H1 (cell line): Measurements from ENCODE around the gene CNR2. TPM values are rescaled to one million over a fixed set of nuclear protein-coding genes. Genes with fewer than 3 reads are reported as not detected.

Source experiments
- CTCF ChIA-PET: fragments of 300-600 bp; sonication (Branson Sonifier 250); formaldehyde crosslinking; loops from one replicate; lab custom pipeline; 2021; ENCODE audit not compliant: partially characterized antibody; lab: Charles Lee
- POLR2A ChIA-PET: fragments of 300-600 bp; sonication (Branson Sonifier 250); formaldehyde crosslinking; loops from one replicate; lab custom pipeline; 2021; ENCODE audit warnings: inconsistent platforms; ENCODE audit not compliant: partially characterized antibody; lab: Charles Lee
- DNase-seq, 2 experiments: peaks; one replicate each; pipeline versions ENCODE4 v3.0.0 to v3.0.0-alpha.2; 2010 to 2022; ENCODE audit warnings: low spot score in 2 of 2, low read depth in 1 of 2, mixed read lengths in 1 of 2
- FAIRE-seq: peaks from 2 replicates; lab custom pipeline; 2011; peaks lifted over from hg19 to GRCh38; lab: Jason Lieb, UNC
- H2AFZ ChIP-seq: 2 replicates; pipeline ENCODE4 v1.8.1; 2012; ENCODE audit warnings: low read length, inconsistent platforms
- H2AK5ac ChIP-seq: 2 replicates; pipeline ENCODE4 v1.6.1; 2013; ENCODE audit warnings: low read depth, low read length
- H2BK120ac ChIP-seq: replicated peaks from 2 replicates; pipeline ENCODE3; 2013; ENCODE audit warnings: low read depth, low read length, inconsistent platforms
- H2BK12ac ChIP-seq: 2 replicates; pipeline ENCODE4 v1.6.1; 2013; ENCODE audit warnings: low read depth, low read length
- H2BK15ac ChIP-seq: 2 replicates; pipeline ENCODE4 v1.6.1; 2013; ENCODE audit warnings: low read length
- H2BK20ac ChIP-seq: 2 replicates; pipeline ENCODE4 v1.6.1; 2013; ENCODE audit warnings: low read length
- H2BK5ac ChIP-seq: 2 replicates; pipeline ENCODE4 v1.6.1; 2013; ENCODE audit warnings: low read depth, low read length
- H3K14ac ChIP-seq: 2 replicates; pipeline ENCODE4 v1.6.1; 2013; ENCODE audit warnings: inconsistent platforms; ENCODE audit not compliant: insufficient read length
- H3K18ac ChIP-seq: 2 replicates; pipeline ENCODE4 v1.6.1; 2013; ENCODE audit warnings: low read length; ENCODE audit errors: extremely low read depth
- H3K23ac ChIP-seq: 2 replicates; pipeline ENCODE4 v1.6.1; 2013; ENCODE audit warnings: inconsistent platforms; ENCODE audit not compliant: insufficient read length
- H3K23me2 ChIP-seq: 2 replicates; pipeline ENCODE4 v1.6.1; 2013; ENCODE audit warnings: low read depth, low read length
- H3K27ac ChIP-seq: 2 replicates; pipeline ENCODE4 v1.6.1; 2011; ENCODE audit warnings: low read depth, low read length, inconsistent platforms
- H3K27me3 ChIP-seq, 4 experiments: replicated peaks in 1 of 4; 1 replicate in 1 of 4; 2 replicates in 3 of 4; pipeline versions ENCODE4 v1.6.1 to v1.8.1; 2011 to 2013; ENCODE audit warnings: low read length in 3 of 4, mild to moderate bottlenecking in 3 of 4, inconsistent platforms in 2 of 4, mixed read lengths in 2 of 4, moderate library complexity in 1 of 4; ENCODE audit not compliant: control insufficient read depth in 3 of 4, insufficient read depth in 3 of 4; ENCODE audit errors: extremely low read depth in 1 of 4
- H3K36me3 ChIP-seq, 4 experiments: 2 replicates each; pipeline versions ENCODE4 v1.6.1 to v1.8.1; 2011 to 2013; ENCODE audit warnings: mild to moderate bottlenecking in 4 of 4, low read length in 3 of 4, moderate library complexity in 2 of 4, control low read depth in 1 of 4, inconsistent platforms in 1 of 4; ENCODE audit not compliant: insufficient read depth in 4 of 4, control insufficient read depth in 2 of 4
- H3K4ac ChIP-seq: replicated peaks from 2 replicates; pipeline ENCODE3; 2013; ENCODE audit warnings: low read length, low read depth, mixed read lengths, inconsistent platforms; ENCODE audit not compliant: insufficient read length
- H3K4me1 ChIP-seq, 4 experiments: replicated peaks in 1 of 4; 1 replicate in 1 of 4; 2 replicates in 3 of 4; pipeline versions ENCODE4 v1.6.1 to v1.8.1; 2011 to 2013; ENCODE audit warnings: low read length in 3 of 4, inconsistent platforms in 2 of 4, mixed read lengths in 1 of 4; ENCODE audit not compliant: insufficient read depth in 4 of 4, control insufficient read depth in 3 of 4
- H3K4me2 ChIP-seq, 2 experiments: 2 replicates each; pipeline versions ENCODE4 v1.6.1 to v1.8.1; 2011 to 2013; ENCODE audit warnings: low read depth in 2 of 2, low read length in 2 of 2, control low read depth in 1 of 2, inconsistent platforms in 1 of 2, mild to moderate bottlenecking in 1 of 2; ENCODE audit not compliant: insufficient read depth in 1 of 2
- H3K4me3 ChIP-seq, 4 experiments: fragments of 200-600, 300-600 bp in 1 of 4; sonication (generic), shearing (Covaris generic), sonication (Bioruptor Twin) in 1 of 4; 2 replicates each; pipeline versions ENCODE4 v1.5.1 to v1.8.1; 2011 to 2016; ENCODE audit warnings: low read length in 4 of 4, low read depth in 3 of 4, control low read depth in 2 of 4, inconsistent platforms in 2 of 4, mild to moderate bottlenecking in 2 of 4, mixed read lengths in 1 of 4, moderate library complexity in 1 of 4; ENCODE audit not compliant: insufficient read depth in 2 of 4; ENCODE audit errors: extremely low read depth in 1 of 4
- H3K56ac ChIP-seq: replicated peaks from 2 replicates; pipeline ENCODE3; 2013; ENCODE audit warnings: low read depth, mild to moderate bottlenecking, mixed read lengths, low read length, inconsistent platforms; ENCODE audit not compliant: insufficient read length
- H3K79me1 ChIP-seq: 2 replicates; pipeline ENCODE4 v1.6.1; 2013; ENCODE audit warnings: low read depth, low read length, control low read depth
- H3K79me2 ChIP-seq, 2 experiments: 2 replicates each; pipeline versions ENCODE4 v1.6.1 to v1.8.1; 2012 to 2013; ENCODE audit warnings: low read length in 2 of 2, mild to moderate bottlenecking in 2 of 2, inconsistent platforms in 1 of 2; ENCODE audit not compliant: insufficient read depth in 2 of 2, control insufficient read depth in 1 of 2
- H3K9ac ChIP-seq, 4 experiments: replicated peaks in 1 of 4; 1 replicate in 1 of 4; 2 replicates in 3 of 4; pipeline versions ENCODE4 v1.6.1 to v1.8.1; 2011 to 2013; ENCODE audit warnings: low read depth in 3 of 4, low read length in 3 of 4, control low read depth in 2 of 4, mild to moderate bottlenecking in 2 of 4, moderate library complexity in 2 of 4, inconsistent platforms in 1 of 4; ENCODE audit errors: extremely low read depth in 1 of 4
- H3K9me3 ChIP-seq, 2 experiments: 2 replicates each; pipeline versions ENCODE4 v1.6.1 to v1.8.1; 2012 to 2013; ENCODE audit warnings: mild to moderate bottlenecking in 2 of 2, moderate library complexity in 2 of 2, control low read depth in 1 of 2, inconsistent platforms in 1 of 2, low read depth in 1 of 2, low read length in 1 of 2, mixed read lengths in 1 of 2; ENCODE audit not compliant: insufficient read depth in 2 of 2
- H4K20me1 ChIP-seq, 2 experiments: replicated peaks in 1 of 2; 2 replicates each; pipeline versions ENCODE3 to v1.8.1; 2011 to 2013; ENCODE audit warnings: inconsistent platforms in 2 of 2, low read length in 2 of 2, mild to moderate bottlenecking in 1 of 2; ENCODE audit not compliant: insufficient read depth in 2 of 2, control insufficient read depth in 1 of 2
- H4K5ac ChIP-seq: 2 replicates; pipeline ENCODE4 v1.6.1; 2013; ENCODE audit warnings: low read length, low read depth, mixed read lengths, inconsistent platforms; ENCODE audit not compliant: insufficient read length
- H4K8ac ChIP-seq: 2 replicates; pipeline ENCODE4 v1.8.0; 2013; ENCODE audit warnings: mild to moderate bottlenecking, moderate library complexity, low read length, inconsistent platforms; ENCODE audit not compliant: insufficient read depth; ENCODE audit errors: extremely low read depth
- H4K91ac ChIP-seq: replicated peaks from 2 replicates; pipeline ENCODE3; 2013; ENCODE audit warnings: low read length, mixed read lengths, inconsistent platforms; ENCODE audit not compliant: insufficient read length
- BCL11A ChIP-seq, 2 experiments: IDR thresholded peaks; one replicate each; pipeline ENCODE4 v1.6.1; 2011; ENCODE audit warnings: low read depth in 2 of 2, low read length in 2 of 2, mild to moderate bottlenecking in 2 of 2
- CTCF ChIP-seq, 3 experiments: IDR thresholded peaks; 1 replicate in 2 of 3; 2 replicates in 1 of 3; pipeline versions ENCODE4 v1.5.1 to v1.6.1; 2011; ENCODE audit warnings: low read length in 3 of 3, mild to moderate bottlenecking in 3 of 3, inconsistent platforms in 2 of 3, low read depth in 1 of 3, moderate library complexity in 1 of 3; ENCODE audit not compliant: insufficient read depth in 1 of 3; ENCODE audit errors: control extremely low read depth in 1 of 3
- FOSL1 ChIP-seq: IDR thresholded peaks from 2 replicates; pipeline ENCODE4 v1.6.1; 2011; ENCODE audit warnings: mild to moderate bottlenecking, low read depth, low read length, moderate library complexity; ENCODE audit not compliant: insufficient read depth
- KDM1A ChIP-seq: fragments of 200-600, 300-600 bp; sonication (generic); IDR thresholded peaks from 2 replicates; pipeline ENCODE4 v1.7.1; 2016; ENCODE audit warnings: mild to moderate bottlenecking, low read length, borderline replicate concordance
- KDM5A ChIP-seq: fragments of 200-600 bp; IDR thresholded peaks from 2 replicates; pipeline ENCODE4 v1.7.1; 2012; ENCODE audit warnings: mild to moderate bottlenecking, low read length, inconsistent platforms, mixed read lengths
- MAFK ChIP-seq: IDR thresholded peaks from 2 replicates; pipeline ENCODE4 v1.6.1; 2012; ENCODE audit warnings: low read depth, mild to moderate bottlenecking, improper control_type of control experiment, low read length
- RAD21 ChIP-seq, 2 experiments: IDR thresholded peaks in 1 of 2; conservative IDR thresholded peaks in 1 of 2; 2 replicates each; pipeline ENCODE4 v1.6.1; 2011; ENCODE audit warnings: low read depth in 2 of 2, low read length in 2 of 2, improper control_type of control experiment in 1 of 2, inconsistent platforms in 1 of 2, mild to moderate bottlenecking in 1 of 2, moderate library complexity in 1 of 2
- SP2 ChIP-seq: IDR thresholded peaks from 2 replicates; pipeline ENCODE4 v1.6.1; 2012; ENCODE audit warnings: mild to moderate bottlenecking, low read length, inconsistent platforms
- WGBS, 2 experiments: shearing (Covaris generic) in 1 of 2; methylation state at CpG; one replicate each; pipeline versions ENCODE4 v1.1.6 to v1.1.7; 2013 to 2015; ENCODE audit warnings: low lambda C conversion rate in 2 of 2, mixed read lengths in 2 of 2, inconsistent platforms in 1 of 2, low coverage in 1 of 2, missing lambda C conversion rate in 1 of 2; ENCODE audit not compliant: insufficient replicate concordance in 2 of 2, insufficient coverage in 1 of 2, insufficient read length in 1 of 2; ENCODE audit errors: extremely low coverage in 1 of 2, missing lambda C conversion rate in 1 of 2; 5-methylcytosine and 5-hydroxymethylcytosine counted together
- polyA plus RNA-seq, 7 experiments: library from polyadenylated mRNA; depleted of rRNA in 3 of 7; stranded (reverse) in 5 of 7; unstranded in 2 of 7; fragments of >200 nt in 5 of 7; fragments of 200-250 nt in 2 of 7; gene quantifications; 1 replicate in 5 of 7; 2 replicates in 1 of 7; 4 replicates in 1 of 7; pipeline versions ENCODE4 v1.2.1 to v1.2.3, GENCODE V29; 2011 to 2013; ENCODE audit warnings: missing spikeins in 2 of 7, mixed read lengths in 2 of 7
- total RNA-seq: library from RNA; stranded (reverse); fragmentation: NEBNext Ultra II Directional; extraction: Animal tissue kit (Norgen Biotek cat#: 25700); gene quantifications from 2 replicates; pipeline ENCODE4 v1.2.1, GENCODE V29; 2021
- TF ChIP-seq, protein P1 (sequence below): IDR thresholded peaks from 2 replicates; pipeline ENCODE4 v1.6.1; 2012; ENCODE audit warnings: inconsistent platforms

Gene CNR2
- total and polyA plus RNA-seq, 2 of the 8 experiments (the other 6 are each of a cell fraction or from before 2014, with no cell fraction given): not detected

- no peak for FAIRE-seq
- H2BK20ac ChIP-seq: no peak overlapping the region
- no peaks in the 10 kb centered on the region for H3K4me1 ChIP-seq
- 45% methylated on average over 2 of the region's 2 CpGs; no CpG with 5 or more reads in 1 of the 2 experiments for WGBS, 2 experiments
- no peak overlapping the region for H4K8ac ChIP-seq
- TF ChIP-seq MAFK: no peak
- TF ChIP-seq RAD21 (IDR thresholded peaks at IDR 0.05 in 1 of 2, conservative IDR thresholded peaks at IDR 0.05 in 1 of 2; ENCODE audit: low read depth in 2 of 2, low read length in 2 of 2): peak; percentile 19 to 45; a peak in 2 of 4 replicates
- no peak for TF ChIP-seq KDM5A
- no peak for TF ChIP-seq KDM1A
- no peak for TF ChIP-seq SP2
- TF ChIP-seq BCL11A (IDR thresholded peaks at IDR 0.05; ENCODE audit: low read depth in 2 of 2, low read length in 2 of 2): no peak
- peak in 2 of 3 experiments; percentile 5 to 19; a peak in 1 of 4 replicates for TF ChIP-seq CTCF (IDR thresholded peaks at IDR 0.05; ENCODE audit: control extremely low read depth in 1 of 3, insufficient read depth in 1 of 3, low read depth in 1 of 3, low read length in 3 of 3)
- TF ChIP-seq, protein P1, sequence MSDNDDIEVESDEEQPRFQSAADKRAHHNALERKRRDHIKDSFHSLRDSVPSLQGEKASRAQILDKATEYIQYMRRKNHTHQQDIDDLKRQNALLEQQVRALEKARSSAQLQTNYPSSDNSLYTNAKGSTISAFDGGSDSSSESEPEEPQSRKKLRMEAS: no peak
- no peak for TF ChIP-seq FOSL1
- H2AFZ ChIP-seq: no peak overlapping the region
- no peak overlapping the region for H4K91ac ChIP-seq
- H2BK5ac ChIP-seq: no peak overlapping the region
- CTCF ChIA-PET: interaction anchor here (0.7 to 2.2 kb wide), 3 partner anchors 11 to 48 kb away, joined by 4 to 16 read pairs (median 5); no protein-coding TSS in a partner anchor
- no peak overlapping the region for H3K4ac ChIP-seq
- no peak overlapping the region for H3K56ac ChIP-seq
- no peak overlapping the region for H4K5ac ChIP-seq
- H3K23me2 ChIP-seq: no peaks in the 10 kb centered on the region
- no peak overlapping the region for H3K4me2 ChIP-seq
- no peak overlapping the region for H3K27ac ChIP-seq
- no peak overlapping the region for H2AK5ac ChIP-seq
- POLR2A ChIA-PET: interaction anchor here (1.4 kb wide), 1 partner anchor 13 kb away, joined by 3 read pairs; the partner anchor contains the start of gene FUCA1
- no peaks in the 10 kb centered on the region for H3K79me2 ChIP-seq
- H3K23ac ChIP-seq: no peak overlapping the region
- no peaks in the 10 kb centered on the region for H3K79me1 ChIP-seq
- no peak overlapping the region for H3K18ac ChIP-seq
- H3K14ac ChIP-seq: no peak overlapping the region
- no peaks in the 10 kb centered on the region for H3K36me3 ChIP-seq
- H3K4me3 ChIP-seq: no peak overlapping the region
- no peak overlapping the region for H3K9ac ChIP-seq
- DNase-seq: no peak
- no peak overlapping the region for H2BK120ac ChIP-seq
- H3K9me3 ChIP-seq: peaks cover 0 to 6% of the 10 kb centered on the region in 2 experiments; a peak in 1 of 4 replicates
- no peaks in the 10 kb centered on the region for H4K20me1 ChIP-seq
- H3K27me3 ChIP-seq: no peaks in the 10 kb centered on the region
- H2BK15ac ChIP-seq: no peak overlapping the region
- no peak overlapping the region for H2BK12ac ChIP-seq
Observed at GRCh38 chr1:23854568-23854967, 58.6 kb downstream of the CNR2 start.
